NOMO-1 treated with DMSO at 0.1 percent for 48 hours (cell line): ENCODE data around the gene DPP10.
"Not testable (repeated sequence)": the region's sequence is repeated elsewhere in the genome, so short reads cannot be mapped to it uniquely, and the experiment has no call there.

ENCODE experiments used
- DNase-seq: peaks from one replicate; lab custom pipeline; 2025; ENCODE audit not compliant: unreplicated experiment; lab: John Stamatoyannopoulos, UW

Gene DPP10

GRCh38 chr2:114937366-114937930 lies 495.0 kb downstream of the DPP10 start:
- no peak for DNase-seq

GRCh38 chr2:114940785-114941458 lies 498.5 kb downstream of the DPP10 start:
- DNase-seq = no peak

- DNase-seq = no peak
Observed at GRCh38 chr2:114949228-114949804, 506.9 kb downstream of the DPP10 start.

- DNase-seq = no peak
Observed at GRCh38 chr2:114960389-114960788, 517.9 kb downstream of the DPP10 start.

GRCh38 chr2:114962532-114962931 lies 520.1 kb downstream of the DPP10 start:
- no peak for DNase-seq

GRCh38 chr2:114968748-114969400 lies 526.4 kb downstream of the DPP10 start:
- no peak for DNase-seq

- not testable (repeated sequence) for DNase-seq
Observed at GRCh38 chr2:115004321-115004720, 561.9 kb downstream of the DPP10 start.

GRCh38 chr2:115011721-115012120 lies 569.3 kb downstream of the DPP10 start:
- DNase-seq = no peak

GRCh38 chr2:115022013-115022412 lies 579.6 kb downstream of the DPP10 start:
- DNase-seq = peak; percentile 1

GRCh38 chr2:115034801-115035200 lies 592.4 kb downstream of the DPP10 start:
- no peak for DNase-seq

GRCh38 chr2:115036818-115037217 lies 594.4 kb downstream of the DPP10 start:
- DNase-seq = no peak

GRCh38 chr2:115057473-115057872 lies 615.0 kb downstream of the DPP10 start:
- no peak for DNase-seq

GRCh38 chr2:115070002-115070401 lies 627.6 kb downstream of the DPP10 start:
- DNase-seq = no peak

GRCh38 chr2:115071534-115071933 lies 629.1 kb downstream of the DPP10 start:
- no peak for DNase-seq

GRCh38 chr2:115075800-115076199 lies 633.4 kb downstream of the DPP10 start:
- no peak for DNase-seq

GRCh38 chr2:115077626-115078025 lies 635.2 kb downstream of the DPP10 start:
- no peak for DNase-seq

GRCh38 chr2:115083225-115083624 lies 640.8 kb downstream of the DPP10 start:
- no peak for DNase-seq

- DNase-seq = no peak
Observed at GRCh38 chr2:115083711-115084110, 641.3 kb downstream of the DPP10 start.

- DNase-seq = no peak
Observed at GRCh38 chr2:115084446-115084845, 642.0 kb downstream of the DPP10 start.

GRCh38 chr2:115086051-115086620 lies 643.7 kb downstream of the DPP10 start:
- not testable (repeated sequence) for DNase-seq

- DNase-seq = no peak
Observed at GRCh38 chr2:115094441-115094840, 652.0 kb downstream of the DPP10 start.

- DNase-seq = no peak
Observed at GRCh38 chr2:115105966-115106365, 663.5 kb downstream of the DPP10 start.
